Measurements from ENCODE around the gene HORMAD2. TPM values are rescaled to one million over a fixed set of nuclear protein-coding genes. Genes with fewer than 3 reads are reported as not detected.

The HORMAD2 gene
- total RNA-seq, 1 donor from 2014 or later, result not detected

DNA sequence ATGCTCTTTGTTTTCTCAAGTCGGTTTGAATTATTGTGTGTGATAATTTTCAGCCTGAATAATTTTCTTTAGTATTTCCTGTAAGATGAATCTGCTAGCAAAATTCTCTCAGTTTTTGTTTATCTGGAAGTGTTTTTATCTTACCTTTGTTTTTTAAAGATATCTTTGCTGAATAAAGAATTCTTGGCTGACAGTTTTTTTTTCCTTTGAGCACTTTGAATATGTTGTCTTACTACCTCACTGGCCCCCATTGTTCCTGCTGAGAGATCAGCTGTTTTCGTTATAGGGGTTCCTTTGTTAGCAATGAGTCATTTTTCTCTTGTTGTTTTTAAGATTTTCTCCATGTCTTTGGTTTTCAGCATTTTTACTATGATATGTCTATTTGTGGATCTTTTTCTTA, 63.0 kb downstream of the HORMAD2 start:
- H3K4me3 Mint-ChIP-seq, result no peak overlapping the region
- H3K36me3 Mint-ChIP-seq (ENCODE audit: low read depth), result no peaks in the 10 kb centered on the region
- peaks cover 4% of the 10 kb centered on the region for H3K9me3 Mint-ChIP-seq
- H3K27ac Mint-ChIP-seq (ENCODE audit: unreplicated experiment), result no peak overlapping the region
- no peak for DNase-seq (ENCODE audit: low read depth, low spot score)
- peaks cover 10% of the 10 kb centered on the region for H3K27me3 Mint-ChIP-seq (ENCODE audit: low read depth)
- TF ChIP-seq, protein P1, sequence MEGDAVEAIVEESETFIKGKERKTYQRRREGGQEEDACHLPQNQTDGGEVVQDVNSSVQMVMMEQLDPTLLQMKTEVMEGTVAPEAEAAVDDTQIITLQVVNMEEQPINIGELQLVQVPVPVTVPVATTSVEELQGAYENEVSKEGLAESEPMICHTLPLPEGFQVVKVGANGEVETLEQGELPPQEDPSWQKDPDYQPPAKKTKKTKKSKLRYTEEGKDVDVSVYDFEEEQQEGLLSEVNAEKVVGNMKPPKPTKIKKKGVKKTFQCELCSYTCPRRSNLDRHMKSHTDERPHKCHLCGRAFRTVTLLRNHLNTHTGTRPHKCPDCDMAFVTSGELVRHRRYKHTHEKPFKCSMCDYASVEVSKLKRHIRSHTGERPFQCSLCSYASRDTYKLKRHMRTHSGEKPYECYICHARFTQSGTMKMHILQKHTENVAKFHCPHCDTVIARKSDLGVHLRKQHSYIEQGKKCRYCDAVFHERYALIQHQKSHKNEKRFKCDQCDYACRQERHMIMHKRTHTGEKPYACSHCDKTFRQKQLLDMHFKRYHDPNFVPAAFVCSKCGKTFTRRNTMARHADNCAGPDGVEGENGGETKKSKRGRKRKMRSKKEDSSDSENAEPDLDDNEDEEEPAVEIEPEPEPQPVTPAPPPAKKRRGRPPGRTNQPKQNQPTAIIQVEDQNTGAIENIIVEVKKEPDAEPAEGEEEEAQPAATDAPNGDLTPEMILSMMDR (conservative IDR thresholded peaks at IDR 0.05), result no peak
- H3K4me1 Mint-ChIP-seq, result no peaks in the 10 kb centered on the region

DNA sequence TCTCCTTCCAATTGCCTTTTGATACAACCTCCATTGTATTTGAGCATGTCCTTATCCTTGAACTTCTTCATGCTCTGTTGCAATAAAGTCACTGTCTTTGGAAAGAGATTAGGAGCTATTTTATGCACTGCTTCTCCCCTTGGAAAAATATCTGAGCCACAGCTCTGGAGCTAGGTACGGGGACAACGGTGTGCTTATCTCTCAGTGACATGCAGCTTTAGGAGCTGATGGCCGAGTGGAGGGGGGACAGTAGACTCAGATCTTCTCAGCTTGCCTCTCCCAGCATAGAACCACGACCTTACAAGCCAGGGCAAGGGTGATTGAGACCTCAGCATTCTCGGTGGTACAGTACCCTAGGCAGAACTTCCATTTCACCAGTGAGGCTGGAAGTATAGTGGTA, 64.1 kb downstream of the HORMAD2 start:
- no peaks in the 10 kb centered on the region for H3K36me3 Mint-ChIP-seq (ENCODE audit: low read depth)
- H3K27me3 Mint-ChIP-seq (ENCODE audit: low read depth), result peaks cover 11% of the 10 kb centered on the region
- no peak overlapping the region for H3K27ac Mint-ChIP-seq (ENCODE audit: unreplicated experiment)
- TF ChIP-seq, protein P1 (conservative IDR thresholded peaks at IDR 0.05), result no peak
- no peaks in the 10 kb centered on the region for H3K4me1 Mint-ChIP-seq
- peaks cover 4% of the 10 kb centered on the region for H3K9me3 Mint-ChIP-seq
- DNase-seq (ENCODE audit: low read depth, low spot score), result no peak
- no peak overlapping the region for H3K4me3 Mint-ChIP-seq

DNA sequence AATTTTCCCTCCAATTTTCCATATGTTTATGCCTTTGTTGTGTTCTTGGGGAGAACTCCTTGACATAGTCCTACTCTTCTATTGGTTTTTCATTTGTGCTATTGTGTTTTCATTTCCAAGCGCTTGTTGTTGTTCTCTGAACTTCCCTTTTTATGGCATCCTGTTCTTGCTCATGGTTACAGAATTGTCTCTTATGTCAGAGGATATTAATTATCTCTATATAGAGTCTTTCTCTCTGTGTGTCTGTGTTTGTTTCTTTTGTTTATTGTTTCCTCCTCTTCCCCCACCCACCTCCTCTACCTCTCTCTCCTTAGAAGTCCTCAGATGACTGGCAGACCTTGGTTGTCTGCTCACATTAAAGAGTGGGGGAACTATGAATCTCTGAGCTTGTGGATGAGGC, 69.9 kb downstream of the HORMAD2 start:
- Mint-ChIP-seq H3K36me3 (ENCODE audit: low read depth) (peaks cover 2% of the 10 kb centered on the region), H3K27ac (ENCODE audit: unreplicated experiment) (no peak overlapping the region), H3K9me3 (peaks cover 8% of the 10 kb centered on the region), H3K4me3 (no peak overlapping the region), H3K27me3 (ENCODE audit: low read depth) (peaks cover 8% of the 10 kb centered on the region), H3K4me1 (no peaks in the 10 kb centered on the region)
- TF ChIP-seq, protein P1 (conservative IDR thresholded peaks at IDR 0.05), result no peak
- DNase-seq (ENCODE audit: low read depth, low spot score), result no peak

DNA sequence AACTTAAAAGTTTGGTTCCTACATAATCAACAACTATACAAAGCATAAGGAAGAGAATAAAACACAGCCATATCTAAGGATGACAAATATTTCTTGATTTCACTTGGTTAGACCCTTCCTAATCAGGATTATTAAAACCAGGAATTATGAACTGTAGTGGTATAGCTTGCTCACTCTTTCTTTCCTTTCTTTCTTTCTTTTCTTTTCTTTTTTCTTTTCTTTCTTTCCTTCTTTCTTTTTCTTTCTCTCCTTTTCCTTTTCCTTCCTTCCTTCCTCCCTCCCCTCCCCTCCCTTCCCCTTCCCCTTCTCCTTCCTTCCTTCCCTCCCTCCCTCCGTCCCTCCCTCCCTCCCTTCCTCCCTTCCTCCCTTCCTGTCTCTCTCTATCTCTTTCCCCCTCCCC, 78.0 kb downstream of the HORMAD2 start:
- Mint-ChIP-seq H3K4me3 (no peak overlapping the region), H3K4me1 (peaks cover 4% of the 10 kb centered on the region), H3K36me3 (ENCODE audit: low read depth) (no peaks in the 10 kb centered on the region), H3K27ac (ENCODE audit: unreplicated experiment) (no peak overlapping the region), H3K27me3 (ENCODE audit: low read depth) (peaks cover 24% of the 10 kb centered on the region), H3K9me3 (no peaks in the 10 kb centered on the region)
- TF ChIP-seq, protein P1 (conservative IDR thresholded peaks at IDR 0.05), result no peak
- no peak for DNase-seq (ENCODE audit: low read depth, low spot score)

DNA sequence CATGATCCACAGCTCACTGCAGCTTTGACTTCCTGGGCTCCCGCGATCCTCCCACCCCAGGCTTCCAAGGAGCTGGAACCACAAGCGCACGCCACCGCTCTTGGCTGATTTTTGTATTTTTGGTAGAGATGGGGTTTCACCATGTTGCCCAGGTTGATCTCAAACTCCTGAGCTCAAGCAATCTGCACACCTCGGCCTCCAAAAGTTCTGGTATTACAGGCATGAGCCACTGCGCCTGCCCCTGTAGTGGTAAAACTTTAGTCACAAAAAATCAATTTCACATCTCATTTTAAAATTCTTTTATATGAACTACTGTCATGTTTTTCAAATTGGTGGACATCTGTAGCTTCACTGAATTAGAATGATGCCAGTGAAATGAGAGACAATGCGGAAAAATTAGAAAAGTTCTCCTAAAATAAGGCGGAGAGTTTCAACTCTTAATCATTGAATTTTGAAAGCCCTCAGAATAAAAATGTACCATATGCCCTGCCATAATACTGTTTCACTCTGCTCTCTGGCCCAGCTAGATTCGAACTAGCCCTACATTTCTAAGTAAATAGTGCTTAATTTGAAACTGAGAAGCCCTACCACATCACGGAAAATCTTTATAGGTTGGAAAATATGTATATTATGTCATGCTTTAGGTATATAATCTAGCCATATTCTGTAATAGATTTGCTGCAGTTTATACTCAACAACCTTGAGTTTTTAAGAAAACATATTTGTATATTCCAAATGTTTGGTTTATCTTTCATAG, 78.7 kb downstream of the HORMAD2 start:
- Mint-ChIP-seq H3K9me3 (no peaks in the 10 kb centered on the region), H3K27me3 (ENCODE audit: low read depth) (peaks cover 24% of the 10 kb centered on the region), H3K36me3 (ENCODE audit: low read depth) (no peaks in the 10 kb centered on the region), H3K4me1 (peaks cover 4% of the 10 kb centered on the region), H3K27ac (ENCODE audit: unreplicated experiment) (no peak overlapping the region), H3K4me3 (no peak overlapping the region)
- TF ChIP-seq, protein P1 (conservative IDR thresholded peaks at IDR 0.05), result no peak
- DNase-seq (ENCODE audit: low read depth, low spot score), result no peak

All from neural crest cell (in vitro differentiated cells).